ENCODE results near the gene TMEM51.

GRCh38 chr1:15197591-15198447, 44.3 kb downstream of the TMEM51 start:
- TF ChIP-seq CTCF (IDR thresholded peaks at IDR 0.05) (no peak), POLR2A (IDR thresholded peaks at IDR 0.05) (no peak)

Measured in body of pancreas (tissue), 4 donors.